NCI-H1436 (cell line): ENCODE data around the gene ZSCAN32.

Experiments
- DNase-seq: peaks from one replicate; lab custom pipeline; 2025; lab: John Stamatoyannopoulos, UW

Gene ZSCAN32

DNA sequence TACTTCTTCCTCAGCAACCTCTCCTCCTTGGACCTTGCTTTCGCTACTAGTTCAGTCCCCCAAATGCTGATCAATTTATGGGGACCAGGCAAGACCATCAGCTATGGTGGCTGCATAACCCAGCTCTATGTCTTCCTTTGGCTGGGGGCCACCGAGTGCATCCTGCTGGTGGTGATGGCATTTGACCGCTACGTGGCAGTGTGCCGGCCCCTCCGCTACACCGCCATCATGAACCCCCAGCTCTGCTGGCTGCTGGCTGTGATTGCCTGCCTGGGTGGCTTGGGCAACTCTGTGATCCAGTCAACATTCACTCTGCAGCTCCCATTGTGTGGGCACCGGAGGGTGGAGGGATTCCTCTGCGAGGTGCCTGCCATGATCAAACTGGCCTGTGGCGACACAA lies 44.7 kb downstream of the ZSCAN32 start:
- DNase-seq, result no peak

DNA sequence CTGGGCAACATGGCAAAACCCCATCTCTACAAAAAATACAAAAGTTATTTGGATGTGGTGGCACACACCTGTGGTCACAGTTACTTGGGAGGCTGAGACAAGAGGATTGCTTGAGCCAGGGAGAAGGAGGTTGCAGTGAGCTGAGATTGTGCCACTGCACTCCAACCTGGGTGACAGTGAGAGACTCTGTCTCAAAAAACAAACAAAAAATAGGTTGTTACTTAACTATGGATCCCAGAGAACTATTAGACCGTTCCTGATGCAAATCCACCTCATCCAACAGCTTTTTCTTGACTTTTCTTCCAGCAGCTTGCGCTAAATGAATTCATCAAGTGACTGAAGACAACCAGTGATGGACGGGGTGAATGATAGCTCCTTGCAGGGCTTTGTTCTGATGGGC lies 45.2 kb downstream of the ZSCAN32 start, which contains the start of gene OR2C1:
OR2C1 (plus strand) TSS at position 301 of the 400 bp plus-strand sequence; CDS start at position 353, 52 bp downstream.
- no peak for DNase-seq

DNA sequence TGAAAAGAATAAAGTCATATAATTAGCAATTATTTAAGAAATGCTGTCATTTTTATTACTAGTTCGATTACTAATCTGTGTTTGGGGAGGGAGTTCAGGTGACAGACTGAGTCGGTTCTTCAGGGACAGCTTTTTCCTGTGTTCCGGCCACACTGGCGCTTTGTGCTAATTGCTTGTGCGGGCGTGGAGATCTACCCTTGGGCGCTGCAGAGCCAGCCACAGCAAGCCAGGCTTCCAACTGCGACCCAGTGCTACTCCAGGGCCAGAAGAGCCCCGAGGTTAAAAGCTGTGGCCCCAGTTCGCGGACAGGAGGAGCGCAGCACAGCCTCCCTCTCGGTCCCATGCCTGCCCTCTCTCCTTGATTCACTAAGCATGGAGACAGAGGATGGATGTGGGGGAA lies 51.6 kb downstream of the ZSCAN32 start:
- no peak for DNase-seq

DNA sequence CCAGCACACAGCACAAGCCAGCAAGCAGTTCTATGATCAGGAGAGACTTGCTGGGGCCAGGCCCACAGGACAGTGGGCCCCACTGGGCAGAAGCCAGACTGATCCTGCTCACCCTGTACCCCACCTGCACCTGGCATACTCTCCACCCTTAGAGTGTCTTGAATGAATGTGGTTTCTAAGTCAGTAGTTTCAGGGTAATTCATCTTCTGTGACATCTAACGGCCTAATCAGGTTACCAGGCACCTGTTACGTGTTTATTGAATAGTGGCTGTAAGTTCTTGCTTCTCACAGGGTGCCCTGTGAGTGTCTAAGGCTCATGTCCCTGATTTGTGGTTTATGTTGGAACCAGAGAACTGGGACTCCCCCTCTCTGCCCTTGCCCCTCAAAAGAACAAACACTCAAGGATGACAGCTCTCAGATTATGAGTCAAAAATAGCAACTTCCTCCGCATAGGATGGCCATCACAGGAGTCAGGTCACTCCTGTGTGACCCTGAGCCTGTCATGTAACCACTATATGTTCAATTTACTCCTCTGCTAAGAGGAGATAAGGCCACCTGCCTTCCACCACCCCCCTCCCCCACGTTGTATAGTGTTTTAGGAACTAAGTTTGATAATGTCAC lies 52.1 kb downstream of the ZSCAN32 start:
- no peak for DNase-seq

DNA sequence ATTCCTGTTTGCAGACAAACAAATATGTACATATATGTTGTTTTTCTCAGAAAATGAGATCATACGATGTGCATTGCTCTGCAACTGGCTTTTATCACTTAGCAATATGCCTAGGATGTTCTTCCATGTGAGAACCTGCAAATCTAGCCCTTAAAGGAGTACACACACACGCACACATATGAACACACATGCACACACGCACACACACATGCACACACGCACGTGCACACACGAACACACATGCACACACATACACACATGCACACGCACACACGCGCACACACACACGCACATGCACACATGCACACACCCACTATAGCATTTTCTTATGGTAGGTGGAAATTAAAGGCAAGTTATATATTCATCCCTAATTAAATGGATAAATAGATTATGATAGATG lies 53.2 kb downstream of the ZSCAN32 start:
- no peak for DNase-seq

DNA sequence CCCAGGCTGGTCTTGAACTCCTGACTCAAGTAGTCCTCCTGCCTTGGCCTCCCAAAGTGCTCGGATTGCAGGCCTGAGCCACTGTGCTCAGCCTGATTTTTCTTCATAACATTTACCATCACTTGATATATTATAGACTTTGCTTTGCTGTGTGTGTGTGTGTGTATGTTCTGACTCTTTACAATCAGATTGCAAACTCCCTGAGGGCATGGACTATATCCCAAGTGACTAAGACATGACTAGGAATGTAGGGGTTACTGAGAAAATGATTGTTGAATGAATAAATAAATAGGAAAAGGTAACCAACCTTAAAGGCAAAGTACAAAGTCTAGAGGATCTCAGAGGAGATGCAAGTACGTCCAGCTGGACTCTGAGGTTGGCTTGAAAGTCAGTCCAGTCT lies 54.8 kb downstream of the ZSCAN32 start:
- DNase-seq, result no peak
